HepG2 (cell line): ENCODE measurements around the gene PPP1R12C. TPM values are rescaled to one million over a fixed set of nuclear protein-coding genes. Genes with fewer than 3 reads are reported as not detected.

ENCODE experiments used
- ATAC-seq: fragments of 200-7000 bp; cut with Tn5 transposase; 3 replicates; pipeline ENCODE4 v1.9.1; 2020; ENCODE audit warnings: mild to moderate bottlenecking, moderate library complexity
- BruUV-seq: library from RNA; stranded (reverse); fragments of 400-500 nt; replicated peaks from 2 replicates; lab custom pipeline; 2021; lab: Mats Ljungman, UMichigan
- CTCF ChIA-PET: fragments of 300-600 bp; formaldehyde crosslinking; extraction: SDS; loops from one replicate; lab custom pipeline; 2021; ENCODE audit warnings: low total read pairs, inconsistent platforms, low intra/inter-chr PET ratio; lab: Yijun Ruan, JAX
- POLR2A ChIA-PET: fragments of 350-600 bp; sonication (Branson Sonifier 250); formaldehyde crosslinking; loops from one replicate; lab custom pipeline; 2020; ENCODE audit warnings: antibody characterized with exemption, inconsistent platforms; lab: Yijun Ruan, JAX
- DNase-seq: peaks from one replicate; pipeline ENCODE4 v3.0.0-alpha.2; 2015; ENCODE audit warnings: low spot score
- FAIRE-seq: peaks from 3 replicates; lab custom pipeline; 2011; peaks lifted over from hg19 to GRCh38; lab: Jason Lieb, UNC
- H2AFZ ChIP-seq: one replicate; pipeline ENCODE4 v1.6.1; 2011; ENCODE audit warnings: low read length, inconsistent platforms
- H3K27ac ChIP-seq: fragments of 300-600 bp; 3 replicates; pipeline ENCODE4 v1.8.0; 2011; ENCODE audit warnings: mixed run types, mild to moderate bottlenecking, mixed read lengths, low read length, inconsistent platforms; ENCODE audit not compliant: insufficient read depth; ENCODE audit errors: extremely low read length
- H3K27me3 ChIP-seq, 2 experiments: fragments of 200-600 bp in 1 of 2; 2 replicates in 1 of 2; 3 replicates in 1 of 2; pipeline versions ENCODE4 v1.6.0 to v1.8.0; 2011; ENCODE audit warnings: low read length in 2 of 2, mild to moderate bottlenecking in 2 of 2, moderate library complexity in 2 of 2, inconsistent platforms in 1 of 2; ENCODE audit not compliant: insufficient read depth in 2 of 2, control insufficient read depth in 1 of 2
- H3K36me3 ChIP-seq, 2 experiments: fragments of 200-600 bp in 1 of 2; replicated peaks in 1 of 2; 2 replicates in 1 of 2; 3 replicates in 1 of 2; pipeline versions ENCODE4 v1.5.1 to v1.8.0; 2011; ENCODE audit warnings: low read length in 2 of 2, inconsistent platforms in 1 of 2; ENCODE audit not compliant: insufficient read depth in 2 of 2, control insufficient read depth in 1 of 2
- H3K4me1 ChIP-seq: 2 replicates; pipeline ENCODE4 v1.5.1; 2012; ENCODE audit warnings: low read length, inconsistent platforms; ENCODE audit not compliant: insufficient read depth
- H3K4me2 ChIP-seq: 2 replicates; pipeline ENCODE4 v1.6.0; 2011; ENCODE audit warnings: low read depth, low read length, inconsistent platforms
- H3K4me3 ChIP-seq, 3 experiments: fragments of 200-600 bp in 1 of 3; sonication (generic), shearing (Covaris generic) in 1 of 3; replicated peaks in 1 of 3; 2 replicates each; pipeline ENCODE4 v1.5.1; 2011 to 2016; ENCODE audit warnings: low read length in 3 of 3, inconsistent platforms in 2 of 3, low read depth in 2 of 3, mild to moderate bottlenecking in 2 of 3, control low read depth in 1 of 3, mixed read lengths in 1 of 3; ENCODE audit not compliant: insufficient read depth in 1 of 3
- H3K79me2 ChIP-seq: one replicate; pipeline ENCODE4 v1.6.1; 2011; ENCODE audit warnings: low read length, inconsistent platforms; ENCODE audit not compliant: insufficient read depth
- H3K9ac ChIP-seq: 2 replicates; pipeline ENCODE4 v1.6.0; 2011; ENCODE audit warnings: mild to moderate bottlenecking, low read depth, low read length, inconsistent platforms; ENCODE audit not compliant: insufficient read depth
- H3K9me3 ChIP-seq: 2 replicates; pipeline ENCODE4 v1.5.1; 2012; ENCODE audit warnings: mild to moderate bottlenecking, low read length
- H4K20me1 ChIP-seq: 2 replicates; pipeline ENCODE4 v1.6.0; 2011; ENCODE audit warnings: inconsistent platforms, mild to moderate bottlenecking, low read length, moderate library complexity; ENCODE audit not compliant: insufficient read depth
- BRCA1 ChIP-seq: sonication (generic); formaldehyde crosslinking; IDR thresholded peaks from 2 replicates; pipeline ENCODE4 v1.4.0; 2020; ENCODE audit warnings: missing genetic modification reagents
- CHD4 ChIP-seq: fragments of 200-600 bp; sonication (generic); IDR thresholded peaks from 2 replicates; pipeline ENCODE4 v1.7.0; 2017; ENCODE audit warnings: mild to moderate bottlenecking, low read length, borderline replicate concordance
- GLMP ChIP-seq: sonication (generic); formaldehyde crosslinking; IDR thresholded peaks from 2 replicates; pipeline ENCODE4 v1.9.0; 2021; ENCODE audit warnings: missing genetic modification reagents, mild to moderate bottlenecking, borderline replicate concordance
- GMEB1 ChIP-seq: sonication (generic); formaldehyde crosslinking; IDR thresholded peaks from 2 replicates; pipeline ENCODE4 v1.5.1; 2020; ENCODE audit warnings: missing genetic modification reagents, mild to moderate bottlenecking, borderline replicate concordance
- HNF1B ChIP-seq: sonication (generic); formaldehyde crosslinking; IDR thresholded peaks from 2 replicates; pipeline ENCODE4 v1.5.1; 2020; ENCODE audit warnings: mild to moderate bottlenecking, moderate library complexity, missing genetic modification reagents
- ISX ChIP-seq: sonication (generic); formaldehyde crosslinking; conservative IDR thresholded peaks from 2 replicates; pipeline ENCODE4 v1.5.0; 2020; ENCODE audit warnings: missing genetic modification reagents
- KDM3A ChIP-seq: IDR thresholded peaks from 2 replicates; pipeline ENCODE4 v1.6.1; 2018; ENCODE audit warnings: low read depth, missing compliant biosample characterization
- KLF11 ChIP-seq: IDR thresholded peaks from 2 replicates; pipeline ENCODE4 v1.6.1; 2016; ENCODE audit warnings: missing compliant biosample characterization
- MLLT10 ChIP-seq: sonication (generic); formaldehyde crosslinking; IDR thresholded peaks from 2 replicates; pipeline ENCODE4 v1.4.0; 2020; ENCODE audit warnings: missing genetic modification reagents
- MTERF4 ChIP-seq: sonication (generic); formaldehyde crosslinking; IDR thresholded peaks from 2 replicates; pipeline ENCODE4 v1.8.0; 2023; ENCODE audit warnings: mild to moderate bottlenecking, missing genetic modification reagents
- NFRKB ChIP-seq: fragments of 450-650 bp; IDR thresholded peaks from 2 replicates; pipeline ENCODE4 v1.6.1; 2017
- RBAK ChIP-seq: sonication (generic); formaldehyde crosslinking; IDR thresholded peaks from 2 replicates; pipeline ENCODE4 v1.5.1; 2020; ENCODE audit warnings: mild to moderate bottlenecking, missing genetic modification reagents
- RELA ChIP-seq: sonication (generic); formaldehyde crosslinking; IDR thresholded peaks from 2 replicates; pipeline ENCODE4 v1.4.0; 2020; ENCODE audit warnings: missing genetic modification reagents
- SAFB2 ChIP-seq: sonication (generic); formaldehyde crosslinking; IDR thresholded peaks from 2 replicates; pipeline ENCODE4 v1.5.1; 2020; ENCODE audit warnings: missing genetic modification reagents, low read depth, mild to moderate bottlenecking, borderline replicate concordance
- YEATS4 ChIP-seq: sonication (generic); formaldehyde crosslinking; IDR thresholded peaks from 2 replicates; pipeline ENCODE4 v1.4.0; 2020; ENCODE audit warnings: missing genetic modification reagents, borderline replicate concordance
- YY1 ChIP-seq: IDR thresholded peaks from 2 replicates; pipeline ENCODE4 v1.6.1; 2011; ENCODE audit warnings: low read length, low read depth, moderate library complexity, mild to moderate bottlenecking; ENCODE audit not compliant: insufficient read depth, insufficient replicate concordance
- ZC3H4 ChIP-seq: sonication (generic); formaldehyde crosslinking; IDR thresholded peaks from 2 replicates; pipeline ENCODE4 v1.4.0; 2020; ENCODE audit warnings: missing genetic modification reagents, borderline replicate concordance
- ZNF24 ChIP-seq: fragments of 450-650 bp; IDR thresholded peaks from 2 replicates; pipeline ENCODE4 v1.6.1; 2017; ENCODE audit warnings: antibody characterized with exemption, mild to moderate bottlenecking
- ZSCAN22 ChIP-seq: sonication (generic); formaldehyde crosslinking; IDR thresholded peaks from 2 replicates; pipeline ENCODE4 v1.4.0; 2020; ENCODE audit warnings: mild to moderate bottlenecking, missing genetic modification reagents
- WGBS: methylation state at CpG from one replicate; pipeline ENCODE4 v1.1.6; 2017; ENCODE audit warnings: low lambda C conversion rate; 5-methylcytosine and 5-hydroxymethylcytosine counted together
- in situ Hi-C: cut with HindIII; loops from 2 replicates; pipeline ENCODE4 v1.10.0; 2017; ENCODE audit warnings: low pct_unique_long_range_greater_than_20kb; ENCODE audit not compliant: extremely low pct_ligation_motif_present
- intact Hi-C: fragments of 100-400 bp; cut with micrococcal nuclease; formaldehyde crosslinking; loops from one replicate; pipeline ENCODE4 v1.10.0; 2022; ENCODE audit not compliant: unreplicated experiment
- polyA plus RNA-seq, 8 experiments: library from polyadenylated mRNA; depleted of rRNA in 3 of 8; stranded (reverse) in 7 of 8; unstranded in 1 of 8; fragments of >200 nt; fragmentation: Illumina TruSeq in 4 of 8; extraction: Trizol in 4 of 8; gene quantifications; 2 replicates each; pipeline versions ENCODE4 v1.2.1 to v1.2.3, GENCODE V29; 2011 to 2016; ENCODE audit warnings: low read depth in 4 of 8, missing spikeins in 1 of 8, mixed read lengths in 1 of 8; ENCODE audit not compliant: insufficient read depth in 1 of 8
- total RNA-seq, 5 experiments: library from RNA; depleted of rRNA; stranded (reverse); fragments of >200 nt; fragmentation: Illumina TruSeq; extraction: Trizol; gene quantifications; 2 replicates each; pipeline ENCODE4 v1.2.3, GENCODE V29; 2016; ENCODE audit warnings: low read depth in 1 of 5

Gene PPP1R12C
- total and polyA plus RNA-seq, 2 of the 13 experiments (the other 11 are each of a cell fraction or from before 2014, with no cell fraction given): 29.7 to 30.3 TPM

- ATAC-seq (no peak), FAIRE-seq (no peak), DNase-seq (no peak)
- Histone ChIP-seq H2AFZ (no peak overlapping the region), H3K27ac (no peak overlapping the region), H3K9ac (no peak overlapping the region), H4K20me1 (no peaks in the 10 kb centered on the region), H3K4me2 (no peak overlapping the region), H3K36me3 (no peaks in the 10 kb centered on the region), H3K4me3 (no peak overlapping the region), H3K9me3 (no peaks in the 10 kb centered on the region), H3K27me3 (peaks cover 2 to 40% of the 10 kb centered on the region in 2 experiments), H3K79me2 (no peaks in the 10 kb centered on the region), H3K4me1 (peaks cover 20% of the 10 kb centered on the region)
- 46% methylated on average over 10 of the region's 10 CpGs for WGBS
- no peak for TF ChIP-seq RBAK (CRISPR knock-in tag)
- TF ChIP-seq MLLT10: no peak
- no peak for TF ChIP-seq CHD4
- no peak for TF ChIP-seq KDM3A (CRISPR knock-in tag)
- TF ChIP-seq ZSCAN22 (CRISPR knock-in tag): no peak
- TF ChIP-seq MTERF4: no peak
- no peak for TF ChIP-seq ZC3H4 (CRISPR knock-in tag)
- TF ChIP-seq HNF1B (CRISPR knock-in tag): no peak
- TF ChIP-seq RELA (CRISPR knock-in tag): no peak
- no peak for TF ChIP-seq YY1
- TF ChIP-seq BRCA1 (CRISPR knock-in tag): no peak
- no peak for TF ChIP-seq NFRKB
- TF ChIP-seq GMEB1 (CRISPR knock-in tag): no peak
- no peak for TF ChIP-seq SAFB2 (CRISPR knock-in tag)
- TF ChIP-seq YEATS4: no peak
- TF ChIP-seq KLF11: no peak
- no peak for TF ChIP-seq ISX (CRISPR knock-in tag)
- TF ChIP-seq GLMP (CRISPR knock-in tag): no peak
- TF ChIP-seq ZNF24: no peak
- BruUV-seq: no TSS peak
- in situ Hi-C loops (no loop called here), intact Hi-C loops (no loop called here)
- CTCF ChIA-PET: no interaction called here
- POLR2A ChIA-PET: no interaction called here
Measured at GRCh38 chr19:55070466-55071128, 46.8 kb downstream of the PPP1R12C start.
